ENCODE data around the gene ZDHHC17. TPM values are rescaled to one million over a fixed set of nuclear protein-coding genes. Genes with fewer than 3 reads are reported as not detected.
A peak's percentile ranks its signal among the peaks of the same experiment; 100 is the strongest.

Gene ZDHHC17
- total RNA-seq, 1 experiment from 2014 or later = 13.0 TPM

- no peaks in the 10 kb centered on the region for H3K9me3 ChIP-seq
- H3K27me3 ChIP-seq = no peaks in the 10 kb centered on the region
- no peak for DNase-seq
- H3K36me3 ChIP-seq = no peaks in the 10 kb centered on the region
- no peak overlapping the region for H3K4me3 ChIP-seq
Measured at GRCh38 chr12:76789335-76790050, 25.6 kb downstream of the ZDHHC17 start.

GRCh38 chr12:76790564-76791552 lies 26.9 kb downstream of the ZDHHC17 start:
- Histone ChIP-seq H3K36me3 (no peaks in the 10 kb centered on the region), H3K9me3 (no peaks in the 10 kb centered on the region), H3K4me3 (no peak overlapping the region), H3K27me3 (no peaks in the 10 kb centered on the region)
- no peak for DNase-seq

GRCh38 chr12:76792828-76793227 lies 28.9 kb downstream of the ZDHHC17 start:
- H3K9me3 ChIP-seq = no peaks in the 10 kb centered on the region
- H3K4me3 ChIP-seq = no peak overlapping the region
- H3K27me3 ChIP-seq = no peaks in the 10 kb centered on the region
- no peak for DNase-seq
- peaks cover 6% of the 10 kb centered on the region for H3K36me3 ChIP-seq

- no peak overlapping the region for H3K4me3 ChIP-seq
- H3K9me3 ChIP-seq = peaks cover 10% of the 10 kb centered on the region
- H3K27me3 ChIP-seq = no peaks in the 10 kb centered on the region
- H3K36me3 ChIP-seq = peaks cover 21% of the 10 kb centered on the region
- no peak for DNase-seq
Measured at GRCh38 chr12:76798864-76799263, 34.9 kb downstream of the ZDHHC17 start.

GRCh38 chr12:76799362-76799761 lies 35.4 kb downstream of the ZDHHC17 start:
- DNase-seq = no peak
- H3K36me3 ChIP-seq = peaks cover 24% of the 10 kb centered on the region

GRCh38 chr12:76802060-76802459 lies 38.1 kb downstream of the ZDHHC17 start:
- H3K9me3 ChIP-seq = peaks cover 10% of the 10 kb centered on the region
- H3K4me3 ChIP-seq = no peak overlapping the region
- H3K27me3 ChIP-seq = no peaks in the 10 kb centered on the region
- peaks cover 29% of the 10 kb centered on the region for H3K36me3 ChIP-seq
- DNase-seq = no peak

More at GRCh38 chr12:76799362-76799761, 35.4 kb downstream of the ZDHHC17 start:
- H3K27me3 ChIP-seq = no peaks in the 10 kb centered on the region
- H3K4me3 ChIP-seq = no peak overlapping the region
- peaks cover 10% of the 10 kb centered on the region for H3K9me3 ChIP-seq

- Histone ChIP-seq H3K36me3 (peaks cover 23% of the 10 kb centered on the region), H3K27me3 (no peaks in the 10 kb centered on the region), H3K9me3 (peaks cover 10% of the 10 kb centered on the region), H3K4me3 (no peak overlapping the region)
- DNase-seq = no peak
Measured at GRCh38 chr12:76804435-76804976, 40.6 kb downstream of the ZDHHC17 start.

- Histone ChIP-seq H3K4me3 (no peak overlapping the region), H3K36me3 (peaks cover 14% of the 10 kb centered on the region), H3K9me3 (no peaks in the 10 kb centered on the region), H3K27me3 (no peaks in the 10 kb centered on the region)
- DNase-seq = no peak
Measured at GRCh38 chr12:76810671-76811419, 46.9 kb downstream of the ZDHHC17 start.

GRCh38 chr12:76811976-76812375 lies 48.1 kb downstream of the ZDHHC17 start:
- Histone ChIP-seq H3K36me3 (peaks cover 10% of the 10 kb centered on the region), H3K9me3 (no peaks in the 10 kb centered on the region), H3K4me3 (no peak overlapping the region), H3K27me3 (no peaks in the 10 kb centered on the region)
- no peak for DNase-seq

- H3K36me3 ChIP-seq = peaks cover 4% of the 10 kb centered on the region; the same call in 1 of the 2 replicates
Measured at GRCh38 chr12:76813265-76813664, 49.4 kb downstream of the ZDHHC17 start.

GRCh38 chr12:76813972-76814371 lies 50.1 kb downstream of the ZDHHC17 start:
- H3K27me3 ChIP-seq = no peaks in the 10 kb centered on the region
- peaks cover 4% of the 10 kb centered on the region; the same call in 1 of the 2 replicates for H3K36me3 ChIP-seq
- H3K4me3 ChIP-seq = no peak overlapping the region
- no peak for DNase-seq
- no peaks in the 10 kb centered on the region for H3K9me3 ChIP-seq

More at GRCh38 chr12:76813265-76813664, 49.4 kb downstream of the ZDHHC17 start:
- no peak overlapping the region for H3K4me3 ChIP-seq
- H3K27me3 ChIP-seq = no peaks in the 10 kb centered on the region
- no peak for DNase-seq
- H3K9me3 ChIP-seq = no peaks in the 10 kb centered on the region

- peak; percentile 15 for DNase-seq
- H3K36me3 ChIP-seq = peaks cover 5% of the 10 kb centered on the region
- H3K27me3 ChIP-seq = no peaks in the 10 kb centered on the region
- no peak overlapping the region for H3K4me3 ChIP-seq
- H3K9me3 ChIP-seq = no peaks in the 10 kb centered on the region
Measured at GRCh38 chr12:76820888-76821482, 57.1 kb downstream of the ZDHHC17 start.

- H3K36me3 ChIP-seq = peaks cover 26% of the 10 kb centered on the region
- H3K4me3 ChIP-seq = no peak overlapping the region
- DNase-seq = no peak
- H3K27me3 ChIP-seq = no peaks in the 10 kb centered on the region
- no peaks in the 10 kb centered on the region for H3K9me3 ChIP-seq
Measured at GRCh38 chr12:76830436-76830835, 66.5 kb downstream of the ZDHHC17 start.

- DNase-seq = no peak
- Histone ChIP-seq H3K36me3 (peaks cover 6% of the 10 kb centered on the region), H3K27me3 (no peaks in the 10 kb centered on the region), H3K4me3 (no peak overlapping the region), H3K9me3 (no peaks in the 10 kb centered on the region)
Measured at GRCh38 chr12:76836633-76837032, 72.7 kb downstream of the ZDHHC17 start.

GRCh38 chr12:76847260-76847659 lies 83.3 kb downstream of the ZDHHC17 start:
- H3K9me3 ChIP-seq = no peaks in the 10 kb centered on the region
- peaks cover 10% of the 10 kb centered on the region; the same call in 1 of the 2 replicates for H3K36me3 ChIP-seq
- no peak overlapping the region for H3K4me3 ChIP-seq
- DNase-seq = no peak
- no peaks in the 10 kb centered on the region for H3K27me3 ChIP-seq

- Histone ChIP-seq H3K4me3 (no peak overlapping the region), H3K36me3 (peaks cover 10% of the 10 kb centered on the region; the same call in 1 of the 2 replicates), H3K27me3 (no peaks in the 10 kb centered on the region), H3K9me3 (no peaks in the 10 kb centered on the region)
- DNase-seq = no peak
Measured at GRCh38 chr12:76848132-76848531, 84.2 kb downstream of the ZDHHC17 start.
